Fibroblast of skin of right biceps (primary cell): ENCODE results near the gene PLCZ1.
"Not testable (repeated sequence)": the region's sequence is repeated elsewhere in the genome, so short reads cannot be mapped to it uniquely, and the experiment has no call there.

ENCODE experiments used
- DNase-seq: peaks from one replicate; pipeline ENCODE4 v3.0.0-alpha.2; 2013

The PLCZ1 gene

GRCh38 chr12:18737819-18738218, at the start of gene PLCZ1, which contains the start of gene CAPZA3:
Gene PLCZ1 (minus strand): TSS chr12:18738012. CDS start chr12:18737371, 641 bp downstream.
Gene CAPZA3 (plus strand): TSS chr12:18738119. CDS start chr12:18738269, 150 bp downstream.
- no peak for DNase-seq

GRCh38 chr12:18785465-18785864, 47.7 kb upstream of the PLCZ1 start:
- not testable (repeated sequence) for DNase-seq

- DNase-seq: peak; percentile 8
Observed at GRCh38 chr12:18782827-18783226, 45.0 kb upstream of the PLCZ1 start.

- not testable (repeated sequence) for DNase-seq
Observed at GRCh38 chr12:18766479-18766878, 28.7 kb upstream of the PLCZ1 start.

GRCh38 chr12:18755341-18755740, 17.5 kb upstream of the PLCZ1 start:
- no peak for DNase-seq

GRCh38 chr12:18754124-18754707, 16.4 kb upstream of the PLCZ1 start:
- no peak for DNase-seq

- DNase-seq: peak; percentile 10
Observed at GRCh38 chr12:18753481-18754123, 15.8 kb upstream of the PLCZ1 start.

- DNase-seq: no peak
Observed at GRCh38 chr12:18752947-18753346, 15.1 kb upstream of the PLCZ1 start.

GRCh38 chr12:18752280-18752920, 14.6 kb upstream of the PLCZ1 start:
- peak; percentile 99 for DNase-seq

GRCh38 chr12:18751866-18752265, 14.1 kb upstream of the PLCZ1 start:
- DNase-seq: no peak

GRCh38 chr12:18750085-18750484, 12.3 kb upstream of the PLCZ1 start:
- peak; percentile 31 for DNase-seq

- peak; percentile 69 for DNase-seq
Observed at GRCh38 chr12:18749386-18749957, 11.7 kb upstream of the PLCZ1 start.

- peak; percentile 95 for DNase-seq
Observed at GRCh38 chr12:18747895-18748294, 10.1 kb upstream of the PLCZ1 start.

- no peak for DNase-seq
Observed at GRCh38 chr12:18731156-18731555, 6.7 kb downstream of the PLCZ1 start.

- peak; percentile 81 for DNase-seq
Observed at GRCh38 chr12:18723752-18724151, 14.1 kb downstream of the PLCZ1 start.

- no peak for DNase-seq
Observed at GRCh38 chr12:18721452-18721851, 16.4 kb downstream of the PLCZ1 start.

- DNase-seq: no peak
Observed at GRCh38 chr12:18720690-18721089, 17.1 kb downstream of the PLCZ1 start.

- DNase-seq: peak; percentile 52
Observed at GRCh38 chr12:18719922-18720510, 17.8 kb downstream of the PLCZ1 start.

GRCh38 chr12:18718462-18718861, 19.4 kb downstream of the PLCZ1 start:
- no peak for DNase-seq

GRCh38 chr12:18716236-18716635, 21.6 kb downstream of the PLCZ1 start:
- no peak for DNase-seq

GRCh38 chr12:18706798-18707197, 31.0 kb downstream of the PLCZ1 start:
- peak; percentile 28 for DNase-seq

GRCh38 chr12:18703911-18704310, 33.9 kb downstream of the PLCZ1 start:
- no peak for DNase-seq

- no peak for DNase-seq
Observed at GRCh38 chr12:18703321-18703720, 34.5 kb downstream of the PLCZ1 start.
